Loucy (cell line): ENCODE results near the gene POFUT2.

Experiments used
- H2AFZ ChIP-seq: fragments of 200-600 bp; sonication (generic); 2 replicates; pipeline ENCODE4 v1.6.0; 2016; ENCODE audit warnings: antibody characterized with exemption, mild to moderate bottlenecking, low read length, moderate library complexity
- H3F3A ChIP-seq: fragments of 200-600 bp; 2 replicates; pipeline ENCODE4 v1.6.0; 2016; ENCODE audit warnings: antibody characterized with exemption, low read depth, mild to moderate bottlenecking
- H3K27me3 ChIP-seq: fragments of 200-600 bp; sonication (generic); 2 replicates; pipeline ENCODE4 v1.6.1; 2014; ENCODE audit warnings: low read length, mild to moderate bottlenecking; ENCODE audit not compliant: insufficient read depth, poor library complexity, severe bottlenecking
- H3K36me3 ChIP-seq: fragments of 200-600 bp; sonication (generic); 2 replicates; pipeline ENCODE4 v1.6.1; 2016; ENCODE audit warnings: low read length; ENCODE audit not compliant: insufficient read depth
- H3K4me1 ChIP-seq: fragments of 200-600 bp; sonication (generic); 2 replicates; pipeline ENCODE4 v1.5.1; 2014; ENCODE audit warnings: low read length, mild to moderate bottlenecking; ENCODE audit not compliant: insufficient read depth, poor library complexity, severe bottlenecking
- H3K4me2 ChIP-seq: fragments of 200-600 bp; sonication (generic); 2 replicates; pipeline ENCODE4 v1.6.0; 2014; ENCODE audit warnings: antibody characterized with exemption, low read length, low read depth, mild to moderate bottlenecking; ENCODE audit not compliant: poor library complexity, severe bottlenecking
- H3K4me3 ChIP-seq: fragments of 200-600 bp; sonication (generic); 2 replicates; pipeline ENCODE4 v1.5.1; 2014; ENCODE audit warnings: low read length, mild to moderate bottlenecking, mixed read lengths; ENCODE audit not compliant: poor library complexity, severe bottlenecking
- H3K79me2 ChIP-seq: fragments of 200-600 bp; sonication (generic); 2 replicates; pipeline ENCODE4 v1.6.1; 2014; ENCODE audit warnings: low read length; ENCODE audit not compliant: insufficient read depth
- H3K9ac ChIP-seq: fragments of 200-600 bp; sonication (generic); 2 replicates; pipeline ENCODE4 v1.6.0; 2014; ENCODE audit warnings: mild to moderate bottlenecking, low read depth, low read length, moderate library complexity; ENCODE audit not compliant: poor library complexity, severe bottlenecking
- H3K9me2 ChIP-seq: fragments of 200-600 bp; sonication (generic); replicated peaks from 2 replicates; pipeline ENCODE4 v1.6.1; 2016; ENCODE audit warnings: low read depth, low read length, mixed read lengths
- H3K9me3 ChIP-seq: fragments of 200-600 bp; sonication (generic); 2 replicates; pipeline ENCODE4 v1.6.1; 2014; ENCODE audit warnings: mild to moderate bottlenecking, antibody characterized with exemption, low read length, low read depth; ENCODE audit not compliant: insufficient read depth
- H4K20me1 ChIP-seq: fragments of 200-600 bp; sonication (generic); 2 replicates; pipeline ENCODE4 v1.6.0; 2014; ENCODE audit warnings: antibody characterized with exemption, low read length, mild to moderate bottlenecking; ENCODE audit not compliant: insufficient read depth, poor library complexity, severe bottlenecking
- EZH2phosphoT487 ChIP-seq: fragments of 200-600 bp; IDR thresholded peaks from 2 replicates; pipeline ENCODE4 v1.6.1; 2018; ENCODE audit warnings: antibody characterized with exemption, mild to moderate bottlenecking, moderate library complexity, borderline replicate concordance
- TF ChIP-seq, protein P1 (sequence below): fragments of 200-600 bp; sonication (generic); conservative IDR thresholded peaks from 2 replicates; pipeline ENCODE4 v1.5.1; 2014; ENCODE audit warnings: mild to moderate bottlenecking, antibody characterized with exemption, low read length

The POFUT2 gene

GRCh38 chr21:45279446-45280177 lies 8.1 kb downstream of the POFUT2 start:
- no peaks in the 10 kb centered on the region for H3K9me3 ChIP-seq
- H3K9me2 ChIP-seq: no peaks in the 10 kb centered on the region
- no peaks in the 10 kb centered on the region for H3K36me3 ChIP-seq
- TF ChIP-seq EZH2phosphoT487: no peak
- TF ChIP-seq, protein P1, sequence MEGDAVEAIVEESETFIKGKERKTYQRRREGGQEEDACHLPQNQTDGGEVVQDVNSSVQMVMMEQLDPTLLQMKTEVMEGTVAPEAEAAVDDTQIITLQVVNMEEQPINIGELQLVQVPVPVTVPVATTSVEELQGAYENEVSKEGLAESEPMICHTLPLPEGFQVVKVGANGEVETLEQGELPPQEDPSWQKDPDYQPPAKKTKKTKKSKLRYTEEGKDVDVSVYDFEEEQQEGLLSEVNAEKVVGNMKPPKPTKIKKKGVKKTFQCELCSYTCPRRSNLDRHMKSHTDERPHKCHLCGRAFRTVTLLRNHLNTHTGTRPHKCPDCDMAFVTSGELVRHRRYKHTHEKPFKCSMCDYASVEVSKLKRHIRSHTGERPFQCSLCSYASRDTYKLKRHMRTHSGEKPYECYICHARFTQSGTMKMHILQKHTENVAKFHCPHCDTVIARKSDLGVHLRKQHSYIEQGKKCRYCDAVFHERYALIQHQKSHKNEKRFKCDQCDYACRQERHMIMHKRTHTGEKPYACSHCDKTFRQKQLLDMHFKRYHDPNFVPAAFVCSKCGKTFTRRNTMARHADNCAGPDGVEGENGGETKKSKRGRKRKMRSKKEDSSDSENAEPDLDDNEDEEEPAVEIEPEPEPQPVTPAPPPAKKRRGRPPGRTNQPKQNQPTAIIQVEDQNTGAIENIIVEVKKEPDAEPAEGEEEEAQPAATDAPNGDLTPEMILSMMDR: no peak
- no peak overlapping the region for H3K4me2 ChIP-seq
- H3K4me3 ChIP-seq: no peak overlapping the region
- no peaks in the 10 kb centered on the region for H3K79me2 ChIP-seq
- H3K9ac ChIP-seq: no peak overlapping the region
- H3F3A ChIP-seq: no peaks in the 10 kb centered on the region
- H2AFZ ChIP-seq: no peak overlapping the region
- H3K27me3 ChIP-seq: no peaks in the 10 kb centered on the region
- no peaks in the 10 kb centered on the region for H3K4me1 ChIP-seq
- H4K20me1 ChIP-seq: no peaks in the 10 kb centered on the region

GRCh38 chr21:45278156-45278911 lies 9.4 kb downstream of the POFUT2 start:
- Histone ChIP-seq H3K4me3 (no peak overlapping the region), H4K20me1 (no peaks in the 10 kb centered on the region), H3K9me2 (no peaks in the 10 kb centered on the region), H3F3A (no peaks in the 10 kb centered on the region), H3K27me3 (no peaks in the 10 kb centered on the region), H3K4me1 (no peaks in the 10 kb centered on the region), H3K36me3 (no peaks in the 10 kb centered on the region), H2AFZ (no peak overlapping the region), H3K4me2 (no peak overlapping the region), H3K79me2 (no peaks in the 10 kb centered on the region), H3K9ac (no peak overlapping the region), H3K9me3 (no peaks in the 10 kb centered on the region)
- TF ChIP-seq, protein P1: no peak
- no peak for TF ChIP-seq EZH2phosphoT487

DNA sequence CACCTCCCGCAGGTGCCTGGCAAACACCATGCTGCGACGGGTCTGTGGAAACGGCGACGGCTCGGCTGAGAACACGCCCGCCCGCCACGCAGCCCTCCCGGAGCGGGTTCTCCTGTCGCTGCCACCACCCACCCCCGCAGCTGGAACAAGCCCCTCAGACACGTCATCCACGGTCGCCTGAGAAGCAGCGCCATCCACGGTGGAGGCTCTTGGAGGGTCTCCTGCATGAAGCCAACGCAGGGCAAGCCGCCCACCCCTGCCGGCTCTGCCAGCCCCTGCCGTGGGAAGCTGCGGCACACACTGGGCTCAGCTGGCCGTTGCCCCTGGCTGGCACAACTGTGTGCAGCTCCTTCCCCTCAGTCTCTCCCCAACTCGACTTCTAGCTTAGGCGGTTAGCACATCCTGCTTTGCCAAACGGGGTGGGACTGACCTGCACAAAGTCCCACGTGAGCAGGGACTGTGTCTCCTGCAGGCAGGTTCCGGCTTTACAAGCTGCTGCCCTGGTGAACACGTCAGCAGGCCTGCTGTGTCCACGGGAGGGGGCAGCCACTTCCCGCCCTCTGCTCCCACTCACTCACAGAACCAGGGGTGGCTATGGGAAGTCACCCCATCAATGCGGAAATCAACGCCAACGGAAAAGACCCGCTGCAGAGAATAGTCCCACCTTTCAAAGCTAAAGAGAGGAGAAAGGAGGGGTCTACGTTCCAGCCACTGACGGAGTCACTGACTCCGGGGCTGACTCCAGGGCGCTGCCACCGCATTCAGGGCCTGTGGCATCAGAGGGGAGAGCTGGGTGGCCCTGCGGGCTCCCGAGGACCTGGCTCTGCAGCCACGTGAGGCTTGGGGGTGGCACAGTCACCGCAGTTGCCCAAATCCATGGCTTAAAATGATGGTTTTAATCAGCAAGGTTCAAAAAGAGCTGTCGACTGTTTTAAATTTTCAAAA lies 10.3 kb downstream of the POFUT2 start:
- no peak for TF ChIP-seq EZH2phosphoT487
- TF ChIP-seq, protein P1: no peak
- no peaks in the 10 kb centered on the region for H3K4me1 ChIP-seq
- no peak overlapping the region for H3K9ac ChIP-seq
- no peaks in the 10 kb centered on the region for H4K20me1 ChIP-seq
- H2AFZ ChIP-seq: no peak overlapping the region
- H3K9me2 ChIP-seq: no peaks in the 10 kb centered on the region
- no peak overlapping the region for H3K4me2 ChIP-seq
- no peaks in the 10 kb centered on the region for H3K9me3 ChIP-seq
- H3K4me3 ChIP-seq: no peak overlapping the region
- H3K36me3 ChIP-seq: no peaks in the 10 kb centered on the region
- H3K79me2 ChIP-seq: no peaks in the 10 kb centered on the region
- no peaks in the 10 kb centered on the region for H3F3A ChIP-seq
- H3K27me3 ChIP-seq: no peaks in the 10 kb centered on the region
